Neural cell (in vitro differentiated cells): ENCODE measurements around the gene CYP8B1.

Experiments used
- CTCF ChIP-seq: fragments of 450-650 bp; IDR thresholded peaks from 2 replicates; pipeline ENCODE4 v1.5.1; 2014; ENCODE audit warnings: antibody characterized with exemption, mild to moderate bottlenecking, moderate library complexity; ENCODE audit not compliant: poor library complexity, severe bottlenecking
- EP300 ChIP-seq: fragments of 450-650 bp; conservative IDR thresholded peaks from 2 replicates; pipeline ENCODE4 v1.6.1; 2014; ENCODE audit warnings: antibody characterized with exemption, mild to moderate bottlenecking, moderate library complexity; ENCODE audit not compliant: poor library complexity, severe bottlenecking
- EZH2 ChIP-seq: fragments of 200-600, 300-800 bp; shearing (Covaris generic), sonication (generic); IDR thresholded peaks from 2 replicates; pipeline ENCODE4 v1.6.1; 2014; ENCODE audit warnings: antibody characterized with exemption, low read length, borderline replicate concordance, mild to moderate bottlenecking; ENCODE audit not compliant: insufficient read depth, poor library complexity, severe bottlenecking
- REST ChIP-seq: IDR thresholded peaks from 2 replicates; pipeline ENCODE4 v1.6.1; 2012; ENCODE audit warnings: borderline replicate concordance
- SMC3 ChIP-seq: fragments of 450-650 bp; conservative IDR thresholded peaks from 2 replicates; pipeline ENCODE4 v1.6.1; 2014; ENCODE audit warnings: antibody characterized with exemption, mild to moderate bottlenecking, moderate library complexity; ENCODE audit not compliant: poor library complexity
- TAF1 ChIP-seq: IDR thresholded peaks from 2 replicates; pipeline ENCODE4 v1.6.1; 2012; ENCODE audit warnings: low read depth

- TF ChIP-seq CTCF (no peak), REST (no peak), TAF1 (no peak), EP300 (no peak), SMC3 (no peak), EZH2 (no peak)
These were observed at the start of gene CYP8B1 for GRCh38 chr3:42875325-42876151.
